NOMO-1 (cell line): Measurements from ENCODE around the gene LTB4R.
"Not testable (repeated sequence)": the region's sequence is repeated elsewhere in the genome, so short reads cannot be mapped to it uniquely, and the experiment has no call there.

ENCODE experiments used
- DNase-seq, 2 experiments: peaks; one replicate each; lab custom pipeline; 2025; ENCODE audit not compliant: unreplicated experiment in 2 of 2; lab: John Stamatoyannopoulos, UW

LTB4R gene

DNA sequence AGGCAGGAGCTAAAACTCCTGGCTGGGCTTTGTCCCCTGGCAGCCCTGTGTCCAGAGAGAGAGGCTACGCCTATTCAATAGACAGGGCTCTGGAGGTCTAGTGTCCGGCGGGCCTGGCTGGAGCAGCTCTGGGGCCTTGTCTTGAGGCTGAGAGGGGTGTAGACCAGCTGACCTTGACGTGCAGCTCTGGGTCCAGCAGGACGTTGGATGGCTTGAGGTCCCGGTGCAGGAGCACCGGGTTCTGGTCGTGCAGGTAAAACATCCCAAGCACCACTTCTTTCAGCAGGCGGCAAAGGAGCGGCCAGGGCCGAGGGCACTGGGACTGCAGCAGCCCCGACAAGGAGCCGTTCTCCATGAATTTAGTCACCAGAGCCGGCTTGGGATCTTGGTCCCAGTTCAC is 27.5 kb downstream of the LTB4R start:
- DNase-seq: no peak

GRCh38 chr14:24339284-24340151 is 28.2 kb downstream of the LTB4R start, which contains the start of gene RIPK3:
Gene RIPK3 (minus strand): TSS chr14:24339991. CDS start chr14:24339826, 165 bp downstream.
- DNase-seq: peak; percentile 74 to 76

DNA sequence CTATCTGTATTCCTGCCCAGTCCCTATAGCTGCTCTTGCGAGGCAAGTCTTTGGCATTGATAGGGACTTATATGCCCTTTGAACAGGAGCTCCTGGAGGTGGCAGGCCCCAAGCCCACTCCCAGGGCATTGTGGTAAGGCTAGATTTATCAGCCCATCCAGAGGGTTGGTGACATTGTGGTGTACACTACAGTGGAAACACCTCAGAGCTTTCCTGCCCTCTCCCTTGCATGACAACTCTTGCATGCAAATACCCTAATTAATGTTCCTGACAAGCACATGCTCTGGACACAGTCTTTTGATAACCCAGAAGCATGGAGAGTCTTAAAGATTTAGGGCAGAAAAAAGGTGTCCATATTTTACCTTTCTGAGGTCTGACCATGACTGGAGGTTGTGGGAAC is 29.3 kb downstream of the LTB4R start:
- no peak for DNase-seq

GRCh38 chr14:24342889-24343288 is 31.6 kb downstream of the LTB4R start:
- DNase-seq: no peak

GRCh38 chr14:24343795-24344660 is 32.7 kb downstream of the LTB4R start:
- DNase-seq: peak in 1 of 2 experiments; percentile 40

- no peak for DNase-seq
Observed at GRCh38 chr14:24347134-24347533, 35.8 kb downstream of the LTB4R start.

DNA sequence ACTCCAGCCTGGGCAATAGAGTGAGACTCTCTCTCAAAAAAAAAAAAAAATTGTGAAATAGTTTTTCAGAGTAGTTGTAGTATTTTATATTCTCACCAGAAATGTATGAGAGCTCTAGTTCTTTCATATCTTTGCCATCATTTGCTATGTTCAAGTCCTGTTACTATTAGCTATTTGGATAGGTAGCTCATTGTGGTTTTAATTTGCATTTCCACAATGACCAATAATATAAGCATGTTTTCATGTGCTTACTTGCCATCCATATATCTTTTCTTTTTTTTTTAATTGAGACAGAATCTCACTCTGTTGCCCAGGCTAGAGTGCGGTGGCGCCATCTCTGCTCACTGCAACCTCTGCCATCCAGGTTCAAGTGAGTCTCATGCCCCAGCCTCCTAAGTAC is 36.9 kb downstream of the LTB4R start:
- no peak for DNase-seq

- no peak for DNase-seq
Observed at GRCh38 chr14:24349742-24350141, 38.4 kb downstream of the LTB4R start.

- DNase-seq: no peak
Observed at GRCh38 chr14:24351517-24351916, 40.2 kb downstream of the LTB4R start.

- no peak for DNase-seq
Observed at GRCh38 chr14:24353559-24354481, 42.5 kb downstream of the LTB4R start.

- not testable (repeated sequence) for DNase-seq
Observed at GRCh38 chr14:24354482-24354825, 43.2 kb downstream of the LTB4R start.

GRCh38 chr14:24355009-24355408 is 43.7 kb downstream of the LTB4R start:
- DNase-seq: no peak

DNA sequence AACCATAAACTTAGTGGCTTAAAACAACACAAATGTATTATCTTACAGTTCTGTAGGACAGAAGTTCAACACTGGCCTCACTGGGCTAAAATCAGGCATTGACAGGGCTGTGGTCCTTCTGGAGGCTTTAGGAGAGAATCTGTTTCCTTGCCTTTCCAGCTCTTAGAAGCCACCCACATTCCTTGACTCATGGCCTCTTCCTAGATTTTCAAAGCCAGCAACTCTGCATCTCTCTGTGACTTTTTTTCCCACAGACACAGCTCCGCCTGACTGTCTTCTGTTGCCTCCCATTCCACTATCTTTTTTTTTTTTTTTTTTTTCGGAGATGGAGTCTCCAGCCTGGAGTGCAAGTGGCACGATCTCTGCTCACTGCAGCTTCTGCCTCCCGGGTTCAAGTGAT is 44.9 kb downstream of the LTB4R start:
- no peak for DNase-seq

GRCh38 chr14:24360281-24360680 is 49.0 kb downstream of the LTB4R start:
- DNase-seq: no peak

GRCh38 chr14:24361326-24361725 is 50.0 kb downstream of the LTB4R start:
- DNase-seq: no peak

- DNase-seq: no peak
Observed at GRCh38 chr14:24362241-24362960, 51.1 kb downstream of the LTB4R start.

- DNase-seq: no peak
Observed at GRCh38 chr14:24363401-24363800, 52.1 kb downstream of the LTB4R start.

- DNase-seq: no peak
Observed at GRCh38 chr14:24364841-24365240, 53.5 kb downstream of the LTB4R start.

GRCh38 chr14:24365600-24366412 is 54.5 kb downstream of the LTB4R start:
- DNase-seq: peak; percentile 81 to 91
